HepG2 (cell line): ENCODE results near the gene HP1BP3. TPM values are rescaled to one million over a fixed set of nuclear protein-coding genes. Genes with fewer than 3 reads are reported as not detected.

Source experiments
- AHR ChIP-seq: IDR thresholded peaks from 2 replicates; pipeline ENCODE4 v1.6.1; 2018; ENCODE audit warnings: missing genetic modification reagents, missing compliant biosample characterization
- AKAP8 ChIP-seq: sonication (generic); formaldehyde crosslinking; IDR thresholded peaks from 2 replicates; pipeline ENCODE4 v1.5.1; 2020; ENCODE audit warnings: mild to moderate bottlenecking, missing genetic modification reagents
- CHCHD3 ChIP-seq: sonication (generic); formaldehyde crosslinking; IDR thresholded peaks from 2 replicates; pipeline ENCODE4 v1.8.0; 2022; ENCODE audit warnings: mild to moderate bottlenecking, missing genetic modification reagents, moderate library complexity
- ELF3 ChIP-seq: IDR thresholded peaks from 2 replicates; pipeline ENCODE4 v1.6.1; 2016; ENCODE audit warnings: missing genetic modification reagents, missing compliant biosample characterization
- HOXA5 ChIP-seq: sonication (generic); formaldehyde crosslinking; IDR thresholded peaks from 2 replicates; pipeline ENCODE4 v1.4.0; 2020; ENCODE audit warnings: missing genetic modification reagents
- IRF9 ChIP-seq: sonication (generic); formaldehyde crosslinking; IDR thresholded peaks from 2 replicates; pipeline ENCODE4 v1.8.0; 2022; ENCODE audit warnings: missing genetic modification reagents, mild to moderate bottlenecking, borderline replicate concordance
- KAT2B ChIP-seq: fragments of 150-350 bp; IDR thresholded peaks from 2 replicates; pipeline ENCODE4 v1.6.1; 2014; ENCODE audit warnings: low read depth, low read length, borderline replicate concordance
- UBTF ChIP-seq: sonication (generic); formaldehyde crosslinking; IDR thresholded peaks from 2 replicates; pipeline ENCODE4 v1.4.0; 2020; ENCODE audit warnings: mild to moderate bottlenecking, missing genetic modification reagents
- ZBTB14 ChIP-seq: sonication (generic); formaldehyde crosslinking; IDR thresholded peaks from 2 replicates; pipeline ENCODE4 v1.4.0; 2020; ENCODE audit warnings: missing genetic modification reagents
- ZBTB26 ChIP-seq: IDR thresholded peaks from 2 replicates; pipeline ENCODE4 v1.6.1; 2016; ENCODE audit warnings: missing compliant biosample characterization, missing genetic modification reagents, borderline replicate concordance
- ZBTB49 ChIP-seq: sonication (generic); formaldehyde crosslinking; IDR thresholded peaks from 2 replicates; pipeline ENCODE4 v1.4.0; 2020; ENCODE audit warnings: missing genetic modification reagents, borderline replicate concordance
- ZBTB8A ChIP-seq: sonication (generic); formaldehyde crosslinking; IDR thresholded peaks from 2 replicates; pipeline ENCODE4 v1.4.0; 2020; ENCODE audit warnings: mild to moderate bottlenecking, low read depth, missing genetic modification reagents, borderline replicate concordance
- ZMYM3 ChIP-seq: sonication (generic); formaldehyde crosslinking; IDR thresholded peaks from 2 replicates; pipeline ENCODE4 v1.5.1; 2020; ENCODE audit warnings: mild to moderate bottlenecking, missing genetic modification reagents
- ZNF414 ChIP-seq: sonication (generic); formaldehyde crosslinking; IDR thresholded peaks from 2 replicates; pipeline ENCODE4 v1.5.0; 2020; ENCODE audit warnings: missing genetic modification reagents
- ZNF441 ChIP-seq: sonication (generic); formaldehyde crosslinking; IDR thresholded peaks from 2 replicates; pipeline ENCODE4 v1.7.0; 2021; ENCODE audit warnings: missing genetic modification reagents, borderline replicate concordance
- ZNF496 ChIP-seq: sonication (generic); formaldehyde crosslinking; IDR thresholded peaks from 2 replicates; pipeline ENCODE4 v1.8.1; 2023; ENCODE audit warnings: mild to moderate bottlenecking, moderate library complexity, missing genetic modification reagents; ENCODE audit not compliant: insufficient replicate concordance
- ZNF589 ChIP-seq: sonication (generic); formaldehyde crosslinking; conservative IDR thresholded peaks from 2 replicates; pipeline ENCODE4 v1.8.0; 2022; ENCODE audit warnings: mild to moderate bottlenecking, moderate library complexity, missing genetic modification reagents
- ZNF615 ChIP-seq: sonication (generic); formaldehyde crosslinking; IDR thresholded peaks from 2 replicates; pipeline ENCODE4 v1.5.0; 2020; ENCODE audit warnings: mild to moderate bottlenecking, missing genetic modification reagents, borderline replicate concordance
- ZNF672 ChIP-seq: sonication (generic); formaldehyde crosslinking; IDR thresholded peaks from 2 replicates; pipeline ENCODE4 v1.8.1; 2022; ENCODE audit warnings: missing genetic modification reagents
- ZNF790 ChIP-seq: sonication (generic); formaldehyde crosslinking; IDR thresholded peaks from 2 replicates; pipeline ENCODE4 v1.8.0; 2022; ENCODE audit warnings: missing genetic modification reagents, mild to moderate bottlenecking, borderline replicate concordance
- polyA plus RNA-seq, 8 experiments: library from polyadenylated mRNA; depleted of rRNA in 3 of 8; stranded (reverse) in 7 of 8; unstranded in 1 of 8; fragments of >200 nt; fragmentation: Illumina TruSeq in 4 of 8; extraction: Trizol in 4 of 8; gene quantifications; 2 replicates each; pipeline versions ENCODE4 v1.2.1 to v1.2.3, GENCODE V29; 2011 to 2016; ENCODE audit warnings: low read depth in 4 of 8, missing spikeins in 1 of 8, mixed read lengths in 1 of 8; ENCODE audit not compliant: insufficient read depth in 1 of 8
- total RNA-seq, 5 experiments: library from RNA; depleted of rRNA; stranded (reverse); fragments of >200 nt; fragmentation: Illumina TruSeq; extraction: Trizol; gene quantifications; 2 replicates each; pipeline ENCODE4 v1.2.3, GENCODE V29; 2016; ENCODE audit warnings: low read depth in 1 of 5

The HP1BP3 gene
- total and polyA plus RNA-seq, 2 of the 13 experiments (the other 11 are each of a cell fraction or from before 2014, with no cell fraction given): 98.5 to 137 TPM

- TF ChIP-seq ZNF496 (CRISPR knock-in tag): no peak
- no peak for TF ChIP-seq ZBTB14 (CRISPR knock-in tag)
- TF ChIP-seq ZBTB26 (CRISPR knock-in tag): no peak
- TF ChIP-seq ZMYM3 (CRISPR knock-in tag): no peak; the same call in 1 of the 2 replicates
- no peak for TF ChIP-seq ZNF790
- no peak for TF ChIP-seq ZNF615 (CRISPR knock-in tag)
- no peak for TF ChIP-seq ZNF672
- no peak for TF ChIP-seq ZNF589 (CRISPR knock-in tag)
- no peak for TF ChIP-seq CHCHD3 (CRISPR knock-in tag)
- no peak for TF ChIP-seq KAT2B
- peak; percentile 29; the same call in 1 of the 2 replicates for TF ChIP-seq ZBTB8A (CRISPR knock-in tag)
- no peak for TF ChIP-seq AHR (CRISPR knock-in tag)
- TF ChIP-seq IRF9 (CRISPR knock-in tag): no peak
- no peak for TF ChIP-seq ZBTB49 (CRISPR knock-in tag)
- TF ChIP-seq ZNF441: no peak
- no peak for TF ChIP-seq ZNF414 (CRISPR knock-in tag)
- TF ChIP-seq ELF3 (CRISPR knock-in tag): peak; percentile 29; the same call in 1 of the 2 replicates
- no peak; the same call in 1 of the 2 replicates for TF ChIP-seq UBTF (CRISPR knock-in tag)
- TF ChIP-seq AKAP8 (CRISPR knock-in tag): no peak
- TF ChIP-seq HOXA5 (CRISPR knock-in tag): no peak; the same call in 1 of the 2 replicates
These were observed 54.3 kb downstream of the HP1BP3 start, which contains the start of gene SH2D5 (continued) for GRCh38 chr1:20732588-20733359.
